ENCODE measurements around the gene SLC5A2.
A peak's percentile ranks its signal among the peaks of the same experiment; 100 is the strongest.

Gene SLC5A2

GRCh38 chr16:31470615-31471014 is 12.3 kb upstream of the SLC5A2 start:
- no peaks in the 10 kb centered on the region for H3K27me3 ChIP-seq (ENCODE audit: insufficient read depth, low read depth, severe bottlenecking)
- H3K4me3 ChIP-seq (ENCODE audit: low read depth, low read length), result no peak overlapping the region
- no peak overlapping the region for H3K27ac ChIP-seq
- peaks cover 5% of the 10 kb centered on the region for H3K36me3 ChIP-seq
- TF ChIP-seq CTCF (IDR thresholded peaks at IDR 0.05; ENCODE audit: low read depth, low read length), result no peak
- H3K9me3 ChIP-seq (ENCODE audit: severe bottlenecking), result no peaks in the 10 kb centered on the region
- DNase-seq, result no peak

GRCh38 chr16:31471241-31471874 is 11.6 kb upstream of the SLC5A2 start:
- peak overlapping the region; percentile 66 for H3K4me3 ChIP-seq (ENCODE audit: low read depth, low read length)
- no peaks in the 10 kb centered on the region for H3K9me3 ChIP-seq (ENCODE audit: severe bottlenecking)
- no peak overlapping the region; the same call in 1 of the 2 replicates for H3K27ac ChIP-seq
- TF ChIP-seq CTCF (IDR thresholded peaks at IDR 0.05; ENCODE audit: low read depth, low read length), result no peak
- no peaks in the 10 kb centered on the region for H3K27me3 ChIP-seq (ENCODE audit: insufficient read depth, low read depth, severe bottlenecking)
- no peak for DNase-seq
- H3K36me3 ChIP-seq, result peaks cover 3% of the 10 kb centered on the region

GRCh38 chr16:31471875-31472708 is 10.8 kb upstream of the SLC5A2 start, which contains the start of gene TGFB1I1:
TGFB1I1 (plus strand) TSS chr16:31472152; CDS start chr16:31472189, 37 bp downstream.
- Histone ChIP-seq H3K27ac (peak within 1 kb of the TSS; percentile 56), H3K4me3 (ENCODE audit: low read depth, low read length) (peak within 1 kb of the TSS; percentile 66), H3K27me3 (ENCODE audit: insufficient read depth, low read depth, severe bottlenecking) (no peaks in the 10 kb centered on the region), H3K9me3 (ENCODE audit: severe bottlenecking) (no peaks in the 10 kb centered on the region), H3K36me3 (peaks cover 3% of the 10 kb centered on the region)
- DNase-seq, result peak; percentile 54
- TF ChIP-seq CTCF (IDR thresholded peaks at IDR 0.05; ENCODE audit: low read depth, low read length), result no peak

GRCh38 chr16:31472709-31473203 is 10.2 kb upstream of the SLC5A2 start:
- peak; percentile 58 for DNase-seq
- Histone ChIP-seq H3K9me3 (ENCODE audit: severe bottlenecking) (no peaks in the 10 kb centered on the region), H3K36me3 (peaks cover 3% of the 10 kb centered on the region; the same call in 1 of the 2 replicates), H3K27me3 (ENCODE audit: insufficient read depth, low read depth, severe bottlenecking) (no peaks in the 10 kb centered on the region), H3K27ac (no peak overlapping the region; the same call in 1 of the 2 replicates), H3K4me3 (ENCODE audit: low read depth, low read length) (peak overlapping the region; percentile 66)
- TF ChIP-seq CTCF (IDR thresholded peaks at IDR 0.05; ENCODE audit: low read depth, low read length), result 0 out of 2 replicates have a peak, but pooled peaks have one; percentile 10

- Histone ChIP-seq H3K27me3 (ENCODE audit: insufficient read depth, low read depth, severe bottlenecking) (no peaks in the 10 kb centered on the region), H3K36me3 (peaks cover 3% of the 10 kb centered on the region; the same call in 1 of the 2 replicates), H3K27ac (no peak overlapping the region), H3K9me3 (ENCODE audit: severe bottlenecking) (no peaks in the 10 kb centered on the region), H3K4me3 (ENCODE audit: low read depth, low read length) (no peak overlapping the region)
- DNase-seq, result no peak
- TF ChIP-seq CTCF (IDR thresholded peaks at IDR 0.05; ENCODE audit: low read depth, low read length), result no peak
These were observed 9.5 kb upstream of the SLC5A2 start for GRCh38 chr16:31473264-31473984.
